GM18873 (cell line): ENCODE results near the gene KCNK16.

Experiments used
- ATAC-seq: cut with Tn5 transposase; IDR thresholded peaks from one replicate; pipeline ENCODE4 v1.9.1; 2021; ENCODE audit warnings: mild to moderate bottlenecking, moderate library complexity, moderate number of reproducible peaks; ENCODE audit not compliant: unreplicated experiment, low FRiP score

The KCNK16 gene

GRCh38 chr6:39281312-39281980 lies 41.1 kb downstream of the KCNK16 start:
- no peak for ATAC-seq

- no peak for ATAC-seq
Measured at GRCh38 chr6:39280247-39280731, 42.2 kb downstream of the KCNK16 start.

- no peak for ATAC-seq
Measured at GRCh38 chr6:39279539-39279938, 43.0 kb downstream of the KCNK16 start.

GRCh38 chr6:39276379-39276995 lies 46.0 kb downstream of the KCNK16 start:
- ATAC-seq: no peak

- no peak for ATAC-seq
Measured at GRCh38 chr6:39274903-39275302, 47.6 kb downstream of the KCNK16 start.

GRCh38 chr6:39274471-39274870 lies 48.0 kb downstream of the KCNK16 start:
- ATAC-seq: no peak

- ATAC-seq: no peak
Measured at GRCh38 chr6:39273406-39273821, 49.1 kb downstream of the KCNK16 start.

GRCh38 chr6:39269961-39270360 lies 52.5 kb downstream of the KCNK16 start:
- no peak for ATAC-seq

- no peak for ATAC-seq
Measured at GRCh38 chr6:39268721-39269120, 53.8 kb downstream of the KCNK16 start.

GRCh38 chr6:39268171-39268570 lies 54.3 kb downstream of the KCNK16 start:
- ATAC-seq: no peak

GRCh38 chr6:39266782-39267355 lies 55.6 kb downstream of the KCNK16 start:
- no peak for ATAC-seq

GRCh38 chr6:39266375-39266774 lies 56.1 kb downstream of the KCNK16 start:
- no peak for ATAC-seq
